Activated CD8-positive, alpha-beta memory T cell treated with anti-CD3 and anti-CD28 coated beads for 48 hours (primary cell): ENCODE data around the gene ZSWIM6.
"Not testable (repeated sequence)": the region's sequence is repeated elsewhere in the genome, so short reads cannot be mapped to it uniquely, and the experiment has no call there.

Experiments used
- DNase-seq, 3 experiments: peaks; one replicate each; pipeline ENCODE4 v3.0.0-alpha.2; 2020; ENCODE audit warnings: low read depth in 2 of 3, low spot score in 2 of 3

ZSWIM6 gene

DNA sequence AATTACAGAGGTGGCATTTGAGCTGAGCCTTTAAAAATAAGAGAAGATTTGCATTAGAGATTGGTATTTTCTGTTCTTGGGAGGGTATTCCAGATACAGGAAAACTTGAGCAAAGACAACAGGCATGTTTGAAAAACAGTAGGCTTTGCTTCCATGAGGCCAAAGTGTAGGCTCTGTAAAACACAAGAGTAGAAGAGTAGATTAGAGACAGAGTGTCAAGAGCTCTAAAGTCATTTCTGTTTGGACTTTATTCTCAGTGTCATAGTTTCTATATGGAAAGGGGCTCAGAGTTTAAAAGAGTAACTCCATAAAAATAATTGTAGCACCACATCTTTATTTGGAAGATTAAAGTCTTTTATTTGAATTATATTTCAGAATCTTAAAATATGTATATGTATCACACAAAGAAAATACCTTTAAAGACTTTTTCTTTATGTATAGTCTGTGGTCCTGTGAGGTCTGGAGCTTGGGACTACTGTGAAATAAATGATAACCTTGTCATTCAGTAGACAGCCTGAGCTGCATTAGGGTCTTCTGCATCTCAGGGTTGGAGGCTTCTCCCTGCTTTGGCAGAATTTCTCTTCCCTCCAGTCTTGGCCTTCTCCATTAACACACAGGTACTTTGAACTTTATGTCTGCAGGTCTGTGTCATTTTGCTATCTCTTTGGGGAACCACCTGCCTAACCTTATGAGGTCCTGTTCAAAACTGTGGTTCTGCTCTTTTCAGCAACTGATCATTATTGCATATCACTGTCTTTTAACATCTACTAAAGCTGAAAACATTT lies 73.6 kb downstream of the ZSWIM6 start:
- DNase-seq = no peak

- not testable (repeated sequence) for DNase-seq
Measured at GRCh38 chr5:61406497-61406896, 74.4 kb downstream of the ZSWIM6 start.

DNA sequence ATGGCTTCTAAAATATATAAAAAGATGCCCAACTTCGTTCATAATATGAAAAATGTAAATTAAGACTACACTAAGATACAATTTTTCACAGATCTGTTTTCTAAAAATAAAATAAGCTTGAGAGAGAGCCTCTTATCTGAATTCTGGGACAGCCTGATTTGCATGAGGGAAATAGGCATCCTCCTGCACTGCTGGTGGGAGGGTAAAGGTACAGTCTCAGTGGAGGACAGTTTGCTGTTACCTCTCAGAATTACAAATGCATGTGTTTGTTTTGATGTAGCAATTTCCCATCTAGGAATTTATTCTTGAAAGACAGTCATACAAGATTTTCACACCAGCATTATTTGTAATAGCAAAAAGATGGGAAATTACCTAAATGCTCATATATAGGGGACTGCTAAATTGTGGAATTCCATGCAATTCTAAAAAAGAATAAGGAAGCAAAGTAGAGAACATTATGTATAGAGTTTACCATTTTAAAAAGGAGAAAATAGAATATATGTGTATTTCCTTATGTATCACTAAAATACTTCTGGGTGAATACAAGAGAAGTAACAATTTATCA lies 75.7 kb downstream of the ZSWIM6 start:
- DNase-seq = no peak

- peak; percentile 86 to 96 (median 96) for DNase-seq
Measured at GRCh38 chr5:61408476-61409168, 76.6 kb downstream of the ZSWIM6 start.

DNA sequence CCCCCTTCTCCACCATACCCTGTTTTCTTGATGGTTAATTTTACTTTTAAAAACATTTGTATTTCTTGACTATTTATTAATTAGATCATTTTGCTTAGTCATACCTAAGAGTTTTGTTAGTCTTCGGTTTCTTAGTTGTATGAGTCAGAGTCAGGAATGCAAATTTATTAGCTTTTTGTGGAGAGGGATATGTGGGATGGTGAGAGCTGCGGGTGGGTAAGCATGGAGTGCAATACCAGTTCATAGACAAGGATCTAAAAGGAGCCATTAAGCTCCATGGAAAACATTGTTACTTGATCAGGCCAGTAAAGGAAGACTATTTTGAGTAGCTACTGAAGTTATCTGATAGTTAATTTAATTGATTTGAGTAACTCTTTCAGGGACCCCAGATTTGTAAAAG lies 77.5 kb downstream of the ZSWIM6 start:
- DNase-seq = no peak

DNA sequence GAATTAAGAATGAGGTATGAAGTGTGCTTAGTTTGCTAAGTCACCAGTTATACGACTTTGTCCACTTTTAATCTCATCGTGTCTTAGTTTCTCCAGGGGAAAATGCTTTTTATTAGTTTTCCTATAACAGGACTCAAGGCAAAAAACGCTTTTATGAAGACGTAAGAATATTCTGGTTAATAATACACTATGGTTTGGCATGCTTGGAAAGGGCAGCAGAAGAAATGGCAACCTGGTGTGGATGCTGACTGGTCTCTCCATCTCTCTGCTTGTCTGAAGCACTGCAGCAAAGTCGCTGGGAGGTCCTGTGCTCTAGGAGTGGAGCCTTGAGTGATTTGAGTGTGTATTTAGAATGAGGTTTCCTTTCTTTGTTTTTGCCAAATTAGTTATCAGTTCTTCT lies 78.8 kb downstream of the ZSWIM6 start:
- DNase-seq = no peak

- DNase-seq = no peak
Measured at GRCh38 chr5:61412361-61412760, 80.3 kb downstream of the ZSWIM6 start.

GRCh38 chr5:61413205-61413604 lies 81.1 kb downstream of the ZSWIM6 start:
- not testable (repeated sequence) for DNase-seq

DNA sequence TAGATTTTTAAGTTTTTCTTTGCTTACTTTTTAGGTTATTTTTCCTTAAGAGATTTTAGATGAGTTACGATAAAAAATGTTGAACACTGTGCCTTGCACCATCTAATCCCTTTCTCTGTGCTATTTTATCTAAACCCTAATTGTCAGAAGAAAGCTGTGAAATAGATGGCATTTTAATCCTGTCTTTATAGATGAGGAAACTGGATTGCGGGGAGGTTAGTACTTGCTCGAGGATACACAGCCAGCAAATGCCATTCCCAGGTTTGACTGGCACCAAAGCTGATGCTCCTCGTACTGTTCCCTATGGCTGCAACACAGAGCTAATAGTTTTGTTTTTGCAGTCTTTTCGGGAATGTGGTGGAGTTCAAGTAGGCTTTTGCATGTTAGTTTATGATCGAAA lies 82.7 kb downstream of the ZSWIM6 start:
- no peak for DNase-seq

DNA sequence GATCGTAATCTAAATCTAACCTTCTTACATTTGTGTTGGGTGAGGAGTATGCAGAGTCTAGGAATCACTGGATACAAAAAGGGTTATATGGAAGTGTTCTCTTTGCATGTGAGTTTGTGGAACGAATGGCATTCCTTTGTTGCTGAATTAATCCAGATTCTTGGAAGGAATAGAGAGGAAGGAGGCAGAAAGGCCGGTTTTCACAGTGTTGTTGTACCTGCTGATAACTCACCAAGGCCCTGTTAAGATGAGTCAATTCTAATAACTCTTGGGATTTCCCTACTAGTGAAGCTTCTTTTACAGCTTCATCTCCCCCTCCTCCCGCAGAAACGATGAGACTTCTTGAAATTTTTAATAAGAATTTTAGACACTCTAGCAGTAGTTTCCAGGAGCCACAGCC lies 84.0 kb downstream of the ZSWIM6 start:
- no peak for DNase-seq

- no peak for DNase-seq
Measured at GRCh38 chr5:61416420-61416819, 84.4 kb downstream of the ZSWIM6 start.

GRCh38 chr5:61417340-61417739 lies 85.3 kb downstream of the ZSWIM6 start:
- no peak for DNase-seq

GRCh38 chr5:61417851-61418250 lies 85.8 kb downstream of the ZSWIM6 start:
- DNase-seq = no peak

DNA sequence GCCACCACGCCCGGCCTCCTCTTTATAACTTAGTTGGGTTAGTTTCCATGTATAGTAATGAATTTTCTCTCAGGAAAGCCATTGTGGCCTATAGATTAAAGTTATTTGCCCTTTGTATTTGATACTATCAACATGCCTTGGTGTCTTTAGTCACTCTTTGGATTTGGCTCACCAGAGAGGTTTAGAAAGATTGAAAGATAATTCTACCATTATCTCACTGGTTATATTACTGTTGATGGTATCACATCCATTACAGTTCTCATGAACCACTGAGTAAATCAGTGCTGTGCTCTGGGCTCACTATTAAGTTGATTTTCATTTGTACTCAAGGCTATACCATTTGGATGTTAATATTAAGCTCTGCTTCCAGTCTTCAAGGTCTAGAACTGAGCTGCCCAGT lies 87.0 kb downstream of the ZSWIM6 start:
- DNase-seq = no peak

- no peak for DNase-seq
Measured at GRCh38 chr5:61420016-61420415, 88.0 kb downstream of the ZSWIM6 start.

DNA sequence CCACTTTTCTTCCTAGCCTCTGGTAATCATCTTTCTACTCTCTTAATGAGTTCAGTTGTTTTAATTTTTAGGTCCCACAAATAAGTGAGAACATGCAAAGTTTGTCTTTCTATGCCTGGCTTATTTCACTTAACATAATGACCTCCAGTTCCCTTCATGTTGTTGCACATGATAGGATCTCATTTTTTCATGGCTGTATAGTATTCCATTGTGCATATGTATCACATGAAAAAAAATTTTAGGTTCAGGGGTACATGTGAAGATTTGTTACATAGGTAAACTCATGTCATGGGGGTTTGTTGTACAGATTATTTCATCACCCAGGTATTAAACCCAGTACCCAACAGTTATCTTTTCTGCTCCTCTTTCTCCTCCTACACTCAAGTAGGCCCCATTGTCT lies 89.2 kb downstream of the ZSWIM6 start:
- not testable (repeated sequence) for DNase-seq

GRCh38 chr5:61423487-61424145 lies 91.6 kb downstream of the ZSWIM6 start:
- no peak for DNase-seq

- no peak for DNase-seq
Measured at GRCh38 chr5:61425918-61426317, 93.9 kb downstream of the ZSWIM6 start.

GRCh38 chr5:61429906-61430305 lies 97.8 kb downstream of the ZSWIM6 start:
- no peak for DNase-seq

- no peak for DNase-seq
Measured at GRCh38 chr5:61431923-61432620, 100.0 kb downstream of the ZSWIM6 start.

DNA sequence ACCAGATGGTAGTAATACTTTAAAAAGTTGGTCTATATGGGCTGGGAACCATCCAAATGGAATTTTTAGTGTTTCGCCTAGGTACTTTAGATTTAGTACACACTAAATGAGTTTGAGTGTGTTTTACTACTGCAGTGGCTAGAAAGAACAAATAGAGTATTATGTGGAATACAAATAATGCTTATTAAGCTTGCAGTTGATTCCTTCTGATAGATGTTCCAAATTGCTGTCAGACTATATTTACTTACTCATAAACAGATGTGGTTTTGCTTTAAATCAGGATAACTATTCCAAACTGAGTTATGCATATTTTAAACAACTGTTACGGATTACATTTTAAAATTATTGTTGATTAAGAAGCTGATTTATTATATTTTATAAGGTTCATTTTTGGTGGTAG lies 103.3 kb downstream of the ZSWIM6 start:
- no peak for DNase-seq
